Chondrocyte (in vitro differentiated cells): Measurements from ENCODE around the gene LRP10. TPM values are rescaled to one million over a fixed set of nuclear protein-coding genes. Genes with fewer than 3 reads are reported as not detected.

Source experiments
- DNase-seq: peaks from one replicate; pipeline ENCODE4 v3.0.0; 2021; ENCODE audit warnings: mixed read lengths, low spot score
- H3K27ac Mint-ChIP-seq: one replicate; pipeline ENCODE4 v1.8.0; 2021; ENCODE audit warnings: mild to moderate bottlenecking, moderate library complexity, mixed read lengths; ENCODE audit not compliant: unreplicated experiment
- H3K27me3 Mint-ChIP-seq: 2 replicates; pipeline ENCODE4 v1.8.0; 2021; ENCODE audit warnings: low read depth, mixed read lengths
- H3K36me3 Mint-ChIP-seq: 2 replicates; pipeline ENCODE4 v1.8.0; 2021; ENCODE audit warnings: low read depth, mixed read lengths
- H3K4me1 Mint-ChIP-seq: 2 replicates; pipeline ENCODE4 v1.8.0; 2021; ENCODE audit warnings: low read depth, mild to moderate bottlenecking, mixed read lengths
- H3K4me3 Mint-ChIP-seq: one replicate; pipeline ENCODE4 v1.8.0; 2021; ENCODE audit warnings: mild to moderate bottlenecking, moderate library complexity, mixed read lengths; ENCODE audit not compliant: unreplicated experiment
- H3K9me3 Mint-ChIP-seq: 2 replicates; pipeline ENCODE4 v1.8.0; 2021; ENCODE audit warnings: low read depth, mixed read lengths
- CTCF ChIP-seq: fragments of 200-600 bp; sonication (generic); IDR thresholded peaks from 2 replicates; pipeline ENCODE4 v1.5.0; 2021; ENCODE audit warnings: antibody characterized with exemption, mild to moderate bottlenecking, moderate library complexity
- total RNA-seq: library from RNA; stranded (reverse); gene quantifications from 3 replicates; pipeline ENCODE4 v1.2.1, GENCODE V29; 2021

The LRP10 gene
- total RNA-seq, 1 donor from 2014 or later = 167 TPM

- Mint-ChIP-seq H3K36me3 (peaks cover 42% of the 10 kb centered on the region), H3K4me3 (no peak overlapping the region), H3K27me3 (no peaks in the 10 kb centered on the region), H3K27ac (peak overlapping the region; percentile 93), H3K4me1 (peaks cover 92% of the 10 kb centered on the region), H3K9me3 (no peaks in the 10 kb centered on the region)
- no peak for TF ChIP-seq CTCF
- peak; percentile 92 for DNase-seq
Observed at GRCh38 chr14:22845821-22846625, 25.5 kb upstream of the LRP10 start.

- Mint-ChIP-seq H3K4me1 (peaks cover 93% of the 10 kb centered on the region), H3K36me3 (peaks cover 38% of the 10 kb centered on the region), H3K27ac (peak overlapping the region; percentile 93), H3K4me3 (no peak overlapping the region), H3K9me3 (no peaks in the 10 kb centered on the region), H3K27me3 (no peaks in the 10 kb centered on the region)
- DNase-seq = no peak
- TF ChIP-seq CTCF = no peak
Observed at GRCh38 chr14:22846811-22847307, 24.7 kb upstream of the LRP10 start.

- H3K9me3 Mint-ChIP-seq = no peaks in the 10 kb centered on the region
- H3K4me1 Mint-ChIP-seq = peaks cover 89% of the 10 kb centered on the region
- no peak for DNase-seq
- no peaks in the 10 kb centered on the region for H3K27me3 Mint-ChIP-seq
- peak overlapping the region; percentile 96 for H3K27ac Mint-ChIP-seq
- peak overlapping the region; percentile 41 for H3K4me3 Mint-ChIP-seq
- H3K36me3 Mint-ChIP-seq = peaks cover 30% of the 10 kb centered on the region
- peak; percentile 42 for TF ChIP-seq CTCF
Observed at GRCh38 chr14:22847661-22848341, 23.7 kb upstream of the LRP10 start.

GRCh38 chr14:22848351-22849164 is 23.0 kb upstream of the LRP10 start:
- peaks cover 88% of the 10 kb centered on the region for H3K4me1 Mint-ChIP-seq
- H3K27ac Mint-ChIP-seq = peak overlapping the region; percentile 96
- no peak for DNase-seq
- peak overlapping the region; percentile 41 for H3K4me3 Mint-ChIP-seq
- no peak for TF ChIP-seq CTCF
- no peaks in the 10 kb centered on the region for H3K27me3 Mint-ChIP-seq
- no peaks in the 10 kb centered on the region for H3K9me3 Mint-ChIP-seq
- peaks cover 23% of the 10 kb centered on the region for H3K36me3 Mint-ChIP-seq
